Uterus (tissue), 4 donors: Measurements from ENCODE around the gene USP53. TPM values are rescaled to one million over a fixed set of nuclear protein-coding genes. Genes with fewer than 3 reads are reported as not detected.

Experiments used
- DNase-seq, 2 donors: peaks; one replicate each; pipeline ENCODE4 v3.0.0-alpha.2; 2019 to 2020
- H3K27ac ChIP-seq, 2 donors: fragments of 200-600 bp; sonication (generic); 1 replicate in 1 of 2; 2 replicates in 1 of 2; pipeline ENCODE4 v1.5.1; 2016 to 2018
- H3K27me3 ChIP-seq, 2 donors: fragments of 200-600 bp; sonication (generic); one replicate each; pipeline ENCODE4 v1.5.1; 2018 to 2019; ENCODE audit warnings: control low read depth in 1 of 2
- H3K36me3 ChIP-seq, 2 donors: fragments of 200-600 bp; sonication (generic); one replicate each; pipeline ENCODE4 v1.5.1; 2019; ENCODE audit warnings: control low read depth in 1 of 2
- H3K4me1 ChIP-seq, 2 donors: fragments of 200-600 bp; sonication (generic); one replicate each; pipeline ENCODE4 v1.5.1; 2018 to 2019; ENCODE audit warnings: control low read depth in 1 of 2
- H3K4me3 ChIP-seq, 2 donors: fragments of 200-600 bp; sonication (generic); 1 replicate in 1 of 2; 2 replicates in 1 of 2; pipeline ENCODE4 v1.5.1; 2018 to 2019; ENCODE audit warnings: mild to moderate bottlenecking in 1 of 2
- H3K9me3 ChIP-seq, 2 donors: fragments of 200-600 bp; sonication (generic); one replicate each; pipeline ENCODE4 v1.5.1; 2019; ENCODE audit warnings: control low read depth in 1 of 2
- CTCF ChIP-seq, 4 experiments: fragments of 200-600 bp in 2 of 4; fragments of 450-650 bp in 2 of 4; sonication (generic) in 2 of 4; IDR thresholded peaks; one replicate each; pipeline ENCODE4 v1.5.1; 2016 to 2019; ENCODE audit warnings: antibody characterized with exemption in 4 of 4, mild to moderate bottlenecking in 2 of 4, moderate library complexity in 1 of 4
- POLR2A ChIP-seq, 2 donors: fragments of 450-650 bp; IDR thresholded peaks; one replicate each; pipeline ENCODE4 v1.6.1; 2016; ENCODE audit warnings: antibody characterized with exemption in 2 of 2, mild to moderate bottlenecking in 1 of 2, moderate library complexity in 1 of 2
- intact Hi-C: fragments of 100-400 bp; cut with DNase I; formaldehyde crosslinking; loops from one replicate; pipeline ENCODE4 v1.15.1; 2023; ENCODE audit warnings: low total_unique reads
- total RNA-seq, 4 donors: library from RNA; depleted of rRNA in 3 of 4; stranded (reverse); fragments of >200 nt in 3 of 4; gene quantifications; one replicate each; pipeline versions ENCODE4 v1.1.0 to v1.2.4, GENCODE V29; 2014 to 2023
- donor health status: DM: yes; HTN: yes; CAD: no.

The USP53 gene
- total RNA-seq, 4 donors from 2014 or later = 29.5 to 156 (median 48.6) TPM

GRCh38 chr4:119260528-119260927 is 48.0 kb downstream of the USP53 start:
- no peak overlapping the region for H3K4me3 ChIP-seq
- DNase-seq = no peak
- H3K4me1 ChIP-seq = no peaks in the 10 kb centered on the region
- no peak for TF ChIP-seq CTCF (IDR thresholded peaks at IDR 0.05)
- no peak for TF ChIP-seq POLR2A (IDR thresholded peaks at IDR 0.05)
- H3K27ac ChIP-seq = no peak overlapping the region
- no peaks in the 10 kb centered on the region for H3K36me3 ChIP-seq
- H3K27me3 ChIP-seq = no peaks in the 10 kb centered on the region
- intact Hi-C loops = no loop called here
- H3K9me3 ChIP-seq = no peaks in the 10 kb centered on the region

- Histone ChIP-seq H3K27me3 (no peaks in the 10 kb centered on the region), H3K27ac (no peak overlapping the region), H3K4me3 (no peak overlapping the region), H3K4me1 (no peaks in the 10 kb centered on the region), H3K36me3 (no peaks in the 10 kb centered on the region), H3K9me3 (no peaks in the 10 kb centered on the region)
- TF ChIP-seq POLR2A (IDR thresholded peaks at IDR 0.05) = no peak
- TF ChIP-seq CTCF (IDR thresholded peaks at IDR 0.05) = no peak
- intact Hi-C loops = no loop called here
- no peak for DNase-seq
Observed at GRCh38 chr4:119261986-119262385, 49.5 kb downstream of the USP53 start.

GRCh38 chr4:119264743-119265142 is 52.2 kb downstream of the USP53 start:
- Histone ChIP-seq H3K4me3 (no peak overlapping the region), H3K4me1 (no peaks in the 10 kb centered on the region), H3K27me3 (no peaks in the 10 kb centered on the region), H3K27ac (no peak overlapping the region), H3K36me3 (no peaks in the 10 kb centered on the region), H3K9me3 (no peaks in the 10 kb centered on the region)
- no peak for TF ChIP-seq CTCF (IDR thresholded peaks at IDR 0.05)
- TF ChIP-seq POLR2A (IDR thresholded peaks at IDR 0.05) = no peak
- no peak for DNase-seq
- intact Hi-C loops = no loop called here

GRCh38 chr4:119266153-119266552 is 53.6 kb downstream of the USP53 start:
- intact Hi-C loops = no loop called here
- no peaks in the 10 kb centered on the region for H3K27me3 ChIP-seq
- H3K9me3 ChIP-seq = no peaks in the 10 kb centered on the region
- no peak for DNase-seq
- no peaks in the 10 kb centered on the region for H3K36me3 ChIP-seq
- TF ChIP-seq POLR2A (IDR thresholded peaks at IDR 0.05) = no peak
- no peak for TF ChIP-seq CTCF (IDR thresholded peaks at IDR 0.05)
- no peaks in the 10 kb centered on the region for H3K4me1 ChIP-seq
- H3K27ac ChIP-seq = no peak overlapping the region
- H3K4me3 ChIP-seq = no peak overlapping the region

- H3K36me3 ChIP-seq = no peaks in the 10 kb centered on the region
- intact Hi-C loops = no loop called here
Observed at GRCh38 chr4:119268466-119268865, 56.0 kb downstream of the USP53 start.

More at GRCh38 chr4:119268466-119268865, 56.0 kb downstream of the USP53 start:
- Histone ChIP-seq H3K27me3 (no peaks in the 10 kb centered on the region), H3K4me3 (no peak overlapping the region), H3K4me1 (no peaks in the 10 kb centered on the region), H3K27ac (no peak overlapping the region), H3K9me3 (no peaks in the 10 kb centered on the region)
- no peak for TF ChIP-seq POLR2A (IDR thresholded peaks at IDR 0.05)
- no peak for DNase-seq
